Measurements from ENCODE around the gene GUCY1A2.
A peak's percentile ranks its signal among the peaks of the same experiment; 100 is the strongest.
"Not testable (repeated sequence)": the region's sequence is repeated elsewhere in the genome, so short reads cannot be mapped to it uniquely, and the experiment has no call there.

Gene GUCY1A2

DNA sequence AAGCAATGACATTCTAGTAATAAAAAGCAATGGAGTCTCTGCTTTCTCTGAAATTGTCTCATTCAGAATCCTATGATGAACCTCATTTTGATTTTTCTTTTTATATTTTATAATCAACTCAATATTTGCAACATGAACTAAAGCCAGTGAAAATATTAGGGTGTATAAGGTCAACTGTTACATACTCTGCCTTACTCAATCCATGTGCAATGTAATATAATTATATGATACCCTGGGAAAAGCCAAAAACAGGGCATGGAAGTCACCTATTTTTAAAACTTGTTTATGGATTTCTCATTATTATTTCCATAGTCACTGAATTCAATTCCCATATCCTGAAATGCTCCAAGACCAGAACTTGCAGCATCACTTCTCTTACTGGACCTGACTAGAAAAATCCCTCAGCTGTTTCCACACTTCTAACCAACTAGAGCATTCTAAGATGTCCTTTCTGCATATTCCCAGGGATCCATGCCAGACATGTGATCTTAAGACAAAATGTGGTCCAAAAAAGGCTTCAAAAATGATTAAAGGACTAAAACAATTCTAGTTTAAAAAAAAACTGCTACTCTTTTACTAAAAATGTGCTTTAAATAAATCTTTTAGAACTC lies 97.3 kb downstream of the GUCY1A2 start:
- no peak for DNase-seq

DNA sequence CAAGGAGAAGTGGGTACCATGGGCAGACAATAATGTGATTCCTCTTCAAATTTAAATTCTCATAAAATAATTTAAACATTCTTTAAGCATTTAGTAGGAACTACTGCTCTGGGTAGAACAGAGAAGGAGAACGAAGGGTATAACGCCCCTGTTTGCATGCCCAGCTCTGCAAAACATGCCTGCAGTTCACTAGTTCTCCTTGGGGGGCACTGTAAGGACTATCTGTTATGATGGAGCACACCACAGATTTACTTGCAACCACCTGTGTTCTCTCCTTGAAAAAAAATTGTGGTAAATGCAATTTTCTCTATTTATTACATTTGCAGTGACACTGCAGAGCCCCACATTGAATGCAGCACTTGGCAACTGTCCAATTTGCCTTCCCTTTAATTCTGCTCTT lies 100.3 kb downstream of the GUCY1A2 start:
- DNase-seq = peak; percentile 14

DNA sequence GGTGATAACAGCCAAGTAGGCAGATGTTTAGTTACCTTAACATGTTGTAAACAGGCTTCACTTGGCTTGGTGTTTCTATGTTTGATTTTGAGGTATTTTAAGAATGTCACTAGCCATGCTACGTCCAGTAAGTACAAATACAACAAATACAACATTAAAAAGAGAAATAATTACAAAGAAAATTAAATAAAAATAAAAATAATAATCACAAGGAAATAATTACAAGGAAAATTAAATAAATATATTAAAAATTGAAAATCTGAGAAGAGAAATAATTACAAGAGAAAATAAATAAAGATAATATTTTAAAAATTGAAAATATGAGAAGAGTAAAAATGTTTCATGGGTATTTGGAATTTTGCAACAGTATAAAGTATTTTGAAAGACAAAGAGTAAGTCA lies 103.9 kb downstream of the GUCY1A2 start:
- DNase-seq = no peak

DNA sequence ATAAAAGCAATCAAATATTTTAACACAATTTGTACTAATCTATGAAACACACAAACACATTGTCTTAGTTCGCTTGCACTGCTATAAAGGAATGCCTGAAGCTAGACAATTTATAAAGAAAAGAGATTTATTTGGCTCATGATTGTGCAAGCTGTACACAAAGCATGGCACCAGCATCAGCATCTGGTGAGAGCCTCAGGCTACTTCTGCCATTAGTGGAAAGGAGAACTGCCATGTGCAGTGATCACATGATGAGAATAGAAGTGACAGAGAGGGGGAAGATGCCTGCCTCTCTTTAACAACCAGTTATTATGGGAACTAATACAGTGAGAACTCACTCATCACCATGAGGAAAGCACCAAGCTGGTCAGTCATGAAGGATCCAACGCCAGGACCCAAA lies 105.1 kb downstream of the GUCY1A2 start:
- DNase-seq = no peak

DNA sequence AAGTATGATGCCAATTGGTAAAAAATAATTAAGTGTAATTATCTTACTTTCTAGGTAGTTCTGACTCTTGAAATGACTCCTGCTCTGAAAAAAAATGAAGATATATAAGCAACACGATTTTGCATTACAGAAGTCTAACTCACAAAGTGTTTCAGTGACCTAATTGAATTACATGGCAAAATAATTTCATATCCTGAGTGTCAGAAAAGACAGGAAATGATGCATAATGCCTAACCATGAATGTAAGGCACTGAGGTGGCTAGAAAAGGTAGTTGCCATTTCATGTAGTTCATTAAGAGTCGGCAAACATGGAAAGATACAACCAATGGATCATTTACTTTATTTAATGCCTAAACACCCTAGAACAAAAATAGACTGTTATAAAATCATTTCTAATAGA lies 113.5 kb downstream of the GUCY1A2 start:
- DNase-seq = no peak

DNA sequence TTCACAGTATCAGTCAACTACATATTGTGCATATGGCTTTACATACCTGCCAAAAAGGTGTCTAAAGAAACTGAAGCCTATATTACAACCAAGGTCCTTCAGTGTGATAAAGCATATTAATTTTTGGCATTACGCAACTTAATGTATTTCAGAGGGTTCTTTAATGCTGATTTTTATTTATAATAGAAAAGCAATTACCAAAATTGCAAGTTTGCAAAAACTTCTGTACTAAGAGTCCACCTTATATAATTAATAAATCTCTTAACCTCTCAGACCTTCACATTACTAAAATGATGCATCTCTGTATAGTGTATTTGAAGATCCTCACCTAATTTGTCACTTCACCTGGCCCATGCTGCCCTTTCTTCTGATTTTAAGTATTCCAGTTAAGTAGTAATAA lies 128.6 kb downstream of the GUCY1A2 start:
- no peak for DNase-seq

DNA sequence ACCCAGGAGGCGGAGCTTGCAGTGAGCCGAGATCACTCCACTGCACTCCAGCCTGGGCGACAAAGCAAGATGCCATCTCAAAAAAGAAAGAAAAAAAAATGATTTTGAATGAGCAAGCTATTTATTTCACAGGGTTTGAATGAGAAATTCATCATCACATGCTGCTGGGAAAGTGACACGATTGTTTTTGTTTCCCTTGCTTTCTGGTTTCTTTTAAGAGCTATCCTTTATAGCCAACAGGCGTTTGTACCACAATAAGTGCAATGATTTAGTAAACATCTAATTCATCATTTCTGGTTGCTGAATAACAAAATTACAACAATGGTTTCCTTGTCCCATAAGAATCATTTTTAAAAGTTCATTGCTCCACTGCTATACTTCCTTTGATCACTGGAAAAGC lies 129.9 kb downstream of the GUCY1A2 start:
- no peak for DNase-seq

DNA sequence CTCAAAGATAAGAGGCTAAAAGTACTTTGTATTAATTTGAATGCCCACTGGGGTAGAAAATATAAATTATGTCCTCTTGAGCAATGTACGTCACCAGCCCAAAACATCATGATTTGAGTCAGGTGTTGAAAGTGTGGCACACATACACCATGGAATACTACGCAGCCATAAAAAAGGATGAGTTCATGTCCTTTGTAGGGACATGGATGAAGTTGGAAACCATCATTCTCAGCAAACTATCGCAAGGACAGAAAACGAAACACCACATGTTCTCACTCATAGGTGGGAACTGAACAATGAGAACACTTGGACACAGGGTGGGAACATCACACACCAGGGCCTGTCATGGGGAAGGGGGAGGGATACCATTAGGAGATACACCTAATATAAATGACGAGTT lies 134.6 kb downstream of the GUCY1A2 start:
- not testable (repeated sequence) for DNase-seq

DNA sequence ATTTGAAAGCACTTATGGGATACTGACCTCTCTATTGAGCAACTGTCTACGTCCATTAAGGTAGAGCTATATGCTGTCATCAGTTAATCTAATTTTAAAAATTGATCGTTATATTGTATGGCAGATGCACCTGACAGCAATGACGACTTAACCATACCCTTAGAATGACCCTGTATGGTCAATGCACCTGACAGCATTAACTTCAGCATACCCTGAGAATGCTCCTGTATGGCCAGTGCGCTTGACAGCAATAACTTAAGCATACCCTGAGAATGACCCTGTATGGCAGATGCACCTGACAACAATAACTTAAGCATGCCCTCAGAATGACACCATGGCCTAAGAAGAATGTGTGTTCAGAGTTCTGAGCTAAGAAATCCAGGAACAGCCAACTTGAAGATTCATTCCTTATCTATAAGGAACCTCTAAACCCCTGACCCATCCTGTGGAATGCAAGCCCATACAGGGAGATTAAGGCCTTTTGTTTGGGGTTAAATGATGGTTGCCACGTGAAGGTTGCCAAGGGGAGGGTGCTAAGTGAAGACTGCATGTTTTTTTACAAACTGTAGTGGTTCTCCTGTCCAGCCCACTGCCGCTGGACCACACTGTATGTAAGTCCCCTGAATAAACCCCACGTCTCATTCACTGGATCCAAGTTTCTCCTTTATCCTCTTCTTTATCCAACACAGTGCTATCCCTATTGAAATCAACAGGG lies 138.3 kb downstream of the GUCY1A2 start:
- DNase-seq = no peak

DNA sequence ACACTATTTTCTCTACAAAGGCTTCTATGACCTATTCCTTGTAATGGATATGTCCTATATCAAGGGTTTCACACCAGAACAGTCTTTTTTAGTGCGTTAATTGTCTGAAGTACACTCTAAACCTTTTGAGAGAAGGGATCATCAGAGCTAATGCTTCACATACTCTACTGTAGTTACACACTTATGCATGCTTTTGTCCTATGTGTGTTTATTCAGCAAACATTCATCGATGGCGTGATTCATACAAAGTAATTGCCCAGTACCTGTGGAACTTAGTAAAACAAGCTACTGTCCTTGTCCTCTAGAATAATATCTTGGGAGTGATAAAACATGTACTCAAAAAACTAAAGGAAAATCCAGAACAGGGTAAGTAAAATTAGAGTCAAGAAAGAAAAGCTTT lies 139.2 kb downstream of the GUCY1A2 start:
- DNase-seq = no peak

DNA sequence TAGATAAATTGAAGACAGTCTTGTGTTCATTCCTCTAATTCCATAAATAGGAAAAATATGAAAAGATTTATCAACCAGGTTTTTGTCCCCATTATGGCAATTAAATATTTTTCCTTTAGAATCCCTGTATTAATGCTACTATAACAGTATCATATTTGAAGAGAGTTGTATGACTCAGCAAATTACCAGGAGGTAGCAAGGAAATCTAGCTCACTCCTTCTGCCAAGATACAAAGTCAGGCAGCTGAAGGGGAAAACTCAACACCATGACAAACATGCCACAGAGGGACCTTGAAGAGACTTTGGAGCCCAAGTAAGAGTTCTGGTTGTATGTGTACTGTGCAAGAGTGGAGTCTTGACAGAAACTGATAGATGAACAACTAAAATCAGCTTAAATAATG lies 143.3 kb downstream of the GUCY1A2 start:
- no peak for DNase-seq

DNA sequence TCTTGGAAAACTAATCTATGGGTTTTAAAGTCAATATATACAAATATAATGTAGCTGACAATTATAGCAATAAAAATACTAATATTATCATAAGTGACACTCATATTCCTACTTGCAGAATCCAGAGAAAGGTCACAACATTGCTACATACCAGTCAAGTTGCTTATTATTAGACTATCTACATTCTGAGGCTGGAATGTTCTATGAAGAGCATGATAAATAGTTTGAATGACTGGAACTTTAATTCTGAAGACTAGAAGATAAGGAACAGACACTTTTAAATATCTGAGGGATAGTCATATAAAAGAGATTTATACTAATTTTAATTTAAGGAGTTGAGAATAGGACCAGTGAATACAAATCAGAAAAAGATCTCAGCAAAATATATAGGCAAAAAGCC lies 146.0 kb downstream of the GUCY1A2 start:
- no peak for DNase-seq

DNA sequence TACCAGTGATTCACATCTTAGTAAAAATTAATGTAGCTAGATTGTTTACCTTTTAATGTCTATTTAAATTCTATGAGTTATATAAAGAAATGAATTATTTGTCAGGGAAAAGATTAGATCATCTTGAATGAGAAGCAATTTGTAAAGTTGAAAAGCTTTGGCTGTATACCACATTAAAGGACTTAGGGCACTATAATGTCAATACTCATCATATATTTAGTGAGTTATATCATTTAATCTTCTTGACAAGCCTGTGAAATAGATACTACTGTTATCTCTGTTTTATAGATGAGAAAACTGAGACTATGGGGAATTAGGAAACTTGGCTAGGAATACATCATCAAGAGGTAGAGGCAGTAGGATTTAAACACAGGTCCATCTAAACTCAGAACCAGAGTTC lies 160.1 kb downstream of the GUCY1A2 start:
- DNase-seq = no peak

DNA sequence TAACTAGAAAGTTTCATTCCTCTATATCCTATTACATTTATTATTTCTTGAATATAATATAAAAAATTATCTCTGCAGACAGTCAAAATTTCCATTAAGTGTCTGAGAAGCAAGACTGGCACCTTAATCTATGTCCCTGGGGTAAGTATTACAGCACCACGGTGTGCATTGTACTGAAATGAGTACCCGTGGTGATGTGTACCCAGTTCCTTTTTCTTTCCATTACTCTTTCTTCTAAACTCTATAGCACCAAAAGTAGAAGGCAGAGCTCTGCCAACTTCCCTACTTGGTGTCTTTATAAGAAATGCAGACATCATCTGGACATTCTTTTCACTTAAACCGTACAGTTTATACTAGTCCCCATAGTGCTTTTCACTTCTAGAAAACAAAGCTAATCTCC lies 161.7 kb downstream of the GUCY1A2 start:
- DNase-seq = no peak

DNA sequence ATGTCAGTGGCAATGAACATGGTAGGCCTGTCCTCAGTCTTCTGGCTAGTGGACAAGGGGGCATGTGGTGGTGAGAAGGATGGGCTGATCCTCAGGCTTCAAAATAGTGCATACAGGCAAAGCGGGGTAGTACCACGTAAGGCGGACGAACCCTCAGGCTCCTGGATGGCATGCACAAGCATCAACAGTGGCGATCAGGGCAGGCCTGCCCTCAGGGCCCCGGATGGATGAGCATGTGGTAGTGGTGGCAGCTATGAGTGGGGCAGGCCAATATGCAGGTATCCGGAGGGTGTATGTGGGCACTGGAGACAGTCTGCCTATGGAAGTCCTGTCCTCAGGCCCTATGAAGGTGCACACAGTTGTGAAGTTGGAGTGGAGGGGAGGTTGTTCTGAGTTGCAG lies 163.8 kb downstream of the GUCY1A2 start:
- DNase-seq = no peak

DNA sequence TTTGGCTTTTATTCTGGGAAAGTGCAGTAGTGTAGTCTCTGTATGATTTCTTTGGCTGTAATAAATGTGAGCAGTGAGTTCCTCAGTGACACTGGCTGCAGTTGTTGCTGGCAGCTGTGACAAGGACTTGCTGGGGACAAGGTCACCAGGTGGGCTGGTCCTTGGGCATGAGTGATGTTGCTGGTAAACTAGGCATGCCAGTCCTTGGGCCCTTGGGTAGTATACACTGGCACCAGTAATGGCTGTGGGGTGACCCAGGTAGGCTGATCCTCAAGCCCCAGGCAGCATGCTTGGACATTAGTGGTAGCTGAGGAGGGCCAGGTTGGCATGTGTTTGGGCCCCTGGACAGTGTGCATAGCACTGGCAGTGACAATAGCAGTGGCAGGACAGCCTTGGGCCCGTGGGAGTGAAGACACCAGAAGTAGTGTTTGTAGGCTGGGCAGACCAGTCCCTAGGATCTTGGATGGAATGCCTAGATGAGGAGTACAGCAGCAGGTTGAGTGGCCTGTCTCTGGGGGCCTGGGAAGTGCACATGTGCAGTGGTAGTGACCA lies 164.3 kb downstream of the GUCY1A2 start:
- DNase-seq = no peak

DNA sequence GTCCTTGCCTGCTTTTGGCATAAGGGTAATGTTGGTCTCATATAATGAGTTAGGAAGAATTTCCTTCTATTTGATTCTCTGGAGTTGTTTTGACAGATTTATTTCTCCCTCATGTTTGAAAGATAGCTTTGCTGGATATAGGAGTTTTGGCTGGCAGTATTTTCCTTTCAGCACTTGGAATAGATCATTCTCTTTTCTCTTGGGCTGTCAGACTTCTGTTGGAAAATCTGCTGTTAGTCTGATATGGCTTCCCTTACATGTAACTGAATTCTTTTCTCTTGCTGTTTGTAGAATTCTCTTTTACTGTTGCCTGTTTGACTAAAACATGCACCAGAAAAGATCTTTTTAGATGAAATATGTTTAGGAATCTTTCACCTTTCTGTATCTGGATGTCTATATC lies 165.5 kb downstream of the GUCY1A2 start:
- no peak for DNase-seq

DNA sequence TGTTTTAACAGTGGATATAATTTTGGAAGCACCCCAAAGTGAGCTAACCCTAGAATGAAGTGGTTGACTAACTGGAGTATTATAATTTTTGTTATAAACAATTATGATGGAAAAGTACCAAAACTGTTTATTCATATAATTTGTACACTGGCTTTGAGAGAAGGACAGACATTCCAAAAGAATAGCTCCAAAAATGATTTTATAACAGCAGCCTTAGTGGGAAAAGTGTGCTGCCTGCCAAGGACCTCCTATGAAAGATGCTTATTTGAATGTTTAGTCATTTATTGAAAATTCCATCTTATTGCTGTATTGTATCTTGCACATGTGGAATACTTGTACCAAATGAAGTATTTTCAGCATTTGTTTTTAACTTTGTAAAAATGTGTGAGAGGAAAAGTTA lies 169.8 kb downstream of the GUCY1A2 start:
- DNase-seq = no peak

DNA sequence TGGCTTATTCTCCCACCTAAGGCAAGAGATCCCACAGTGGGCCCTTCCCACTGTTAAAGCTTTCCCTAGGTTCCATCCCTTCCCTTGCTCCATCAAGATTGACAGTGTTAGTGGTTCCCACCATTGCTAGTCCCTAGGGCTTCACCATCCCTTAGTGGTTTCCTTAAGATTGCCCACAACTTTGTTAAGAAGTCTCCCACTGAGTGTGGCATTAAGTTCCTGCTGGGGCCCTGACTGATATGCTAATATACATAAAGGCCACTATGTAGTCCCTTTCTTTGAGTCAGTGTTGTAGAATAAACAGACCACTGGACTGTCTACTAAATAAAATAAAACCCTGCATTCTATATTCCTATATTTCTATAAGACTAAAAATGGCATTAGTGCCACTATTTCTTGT lies 176.1 kb downstream of the GUCY1A2 start:
- DNase-seq = no peak

DNA sequence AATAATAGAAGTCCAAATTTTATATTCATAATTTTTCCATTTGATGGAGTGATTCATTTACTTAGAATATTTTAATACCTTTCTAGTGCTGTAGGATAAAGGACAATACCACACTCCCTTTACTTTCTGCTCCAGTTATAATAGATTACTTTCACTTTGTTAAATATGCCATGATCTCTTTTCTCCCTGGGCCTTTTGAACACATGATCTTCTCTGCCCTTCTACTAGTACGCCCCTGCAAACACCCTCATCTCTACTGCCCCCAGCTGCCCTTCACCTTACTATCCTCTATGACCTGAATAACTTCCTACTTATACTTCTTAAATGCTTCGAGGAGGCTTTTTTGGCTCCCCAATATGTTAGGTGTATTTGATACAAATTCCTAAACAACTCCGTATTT lies 177.3 kb downstream of the GUCY1A2 start:
- DNase-seq = no peak

DNA sequence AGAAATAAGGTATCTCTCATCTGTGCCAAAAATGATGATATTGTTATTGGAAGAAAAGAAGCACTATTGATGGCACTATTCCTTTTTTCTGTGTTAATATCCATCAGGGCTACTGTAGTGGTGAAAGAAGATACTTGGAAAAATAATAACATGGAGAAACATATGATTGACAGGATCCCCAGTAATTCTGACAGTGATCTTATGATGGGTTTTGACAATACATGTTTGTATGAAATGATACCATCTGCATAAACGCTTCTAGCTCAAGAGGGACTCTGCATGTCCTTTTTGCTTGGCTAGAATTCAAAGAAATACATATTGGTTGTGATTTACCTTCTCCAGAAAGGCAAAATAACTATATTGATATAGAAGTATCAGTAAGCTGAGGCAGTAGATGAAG lies 178.1 kb downstream of the GUCY1A2 start:
- DNase-seq = no peak

DNA sequence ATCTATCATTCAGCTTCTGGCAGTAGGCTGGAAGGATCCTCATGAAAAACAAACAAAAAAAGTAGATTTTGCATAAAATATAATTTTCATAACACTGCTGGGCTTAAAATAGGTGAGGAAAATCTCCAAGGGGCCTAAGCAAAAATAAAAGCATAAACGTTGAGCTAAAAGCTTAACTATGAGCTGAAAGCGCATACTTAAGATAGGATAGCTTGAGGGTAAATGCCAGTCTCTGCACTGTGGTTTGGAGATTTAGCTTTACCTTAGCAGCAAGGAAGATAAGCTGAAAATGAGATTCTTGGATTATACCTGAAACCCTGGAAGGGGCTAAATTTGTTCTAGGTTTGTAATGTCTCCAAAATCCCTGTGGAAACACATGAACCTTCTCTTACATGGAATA lies 183.7 kb downstream of the GUCY1A2 start:
- DNase-seq = no peak

DNA sequence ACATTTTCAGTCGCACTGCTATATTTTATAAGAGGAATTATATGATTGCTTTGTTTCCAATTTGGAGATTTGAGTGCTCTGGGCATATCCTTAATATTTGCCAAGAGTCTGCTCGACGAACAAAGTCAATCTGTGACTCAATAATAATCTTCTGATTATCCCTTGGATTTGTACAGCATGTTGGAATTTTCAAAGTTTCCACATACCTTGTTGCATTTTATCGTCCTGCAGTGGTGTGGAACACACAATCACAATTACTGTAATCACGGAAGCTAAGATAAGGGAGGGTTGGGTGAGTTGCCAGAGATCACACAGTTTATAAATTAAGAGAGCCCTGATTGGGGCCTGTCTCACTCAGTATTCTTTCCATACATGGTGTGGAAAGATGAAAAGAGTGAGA lies 189.3 kb downstream of the GUCY1A2 start:
- DNase-seq = no peak

DNA sequence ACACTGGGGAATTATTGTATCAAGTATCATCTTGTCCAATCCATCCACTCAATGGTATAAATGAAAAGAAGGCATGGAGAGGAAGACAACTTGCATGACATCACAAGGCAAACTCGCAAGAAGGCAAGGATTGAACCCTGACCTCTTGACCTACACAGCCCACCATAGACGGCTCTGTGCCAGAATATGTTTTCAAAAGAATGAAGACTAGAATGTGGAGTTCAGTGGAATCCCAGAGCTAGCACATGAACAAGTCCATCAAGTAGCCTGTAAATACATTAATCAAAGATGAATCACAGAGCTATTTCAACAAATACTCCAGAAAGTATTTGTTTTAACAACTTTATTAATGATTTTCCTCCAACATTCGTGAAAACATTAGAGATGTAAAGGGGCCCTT lies 189.7 kb downstream of the GUCY1A2 start:
- no peak for DNase-seq

DNA sequence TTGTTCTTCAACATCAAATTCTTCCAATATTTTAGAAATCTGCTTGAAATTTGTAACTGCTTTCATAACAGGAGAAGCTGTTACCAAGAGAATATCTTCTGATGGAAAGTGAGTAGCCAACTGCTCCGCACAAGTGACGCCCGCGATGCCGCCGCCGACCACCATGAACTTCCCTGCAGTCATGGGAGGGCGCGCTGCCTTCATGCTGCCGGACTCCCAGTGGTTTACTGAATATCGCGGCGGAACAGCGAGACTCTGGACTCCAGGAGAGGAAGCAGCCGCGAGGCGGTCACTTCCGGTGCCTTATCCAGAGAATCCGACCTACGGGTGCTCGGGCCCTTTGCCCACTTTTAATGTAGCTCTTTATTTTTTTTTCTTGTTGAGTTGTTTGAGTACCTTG lies 190.6 kb downstream of the GUCY1A2 start:
- DNase-seq = no peak
